Right kidney (tissue), 9 donors: ENCODE measurements around the gene PSPH.
"Not testable (repeated sequence)": the region's sequence is repeated elsewhere in the genome, so short reads cannot be mapped to it uniquely, and the experiment has no call there.

Experiments
- DNase-seq: peaks from one replicate; pipeline ENCODE4 v3.0.0-alpha.2; 2016
- long read RNA-seq, 8 donors: transcript quantifications; one replicate each; lab custom pipeline, GENCODE V29; 2026

The PSPH gene
- long read RNA-seq, donor 1, partial matches to known transcripts: 8 of 8 reads
- long read RNA-seq, donor 1, other reads (novel, unspliced or antisense): 0 of 8 reads
- long read RNA-seq, donor 2, partial matches to known transcripts: 5 of 6 reads
- long read RNA-seq, donor 2, other reads (novel, unspliced or antisense): 0 of 6 reads
- long read RNA-seq, donor 3, partial matches to known transcripts: 0 of 6 reads
- long read RNA-seq, donor 3, other reads (novel, unspliced or antisense): 6 of 6 reads
- long read RNA-seq, donor 4, partial matches to known transcripts: 16 of 18 reads
- long read RNA-seq, donor 4, other reads (novel, unspliced or antisense): 0 of 18 reads
- long read RNA-seq, donor 5, partial matches to known transcripts: 0 of 7 reads
- long read RNA-seq, donor 5, other reads (novel, unspliced or antisense): 5 of 7 reads
- long read RNA-seq, donor 6, partial matches to known transcripts: 12 of 31 reads
- long read RNA-seq, donor 6, other reads (novel, unspliced or antisense): 15 of 31 reads
- long read RNA-seq, donor 7, partial matches to known transcripts: 17 of 17 reads
- long read RNA-seq, donor 7, other reads (novel, unspliced or antisense): 0 of 17 reads
- long read RNA-seq, donor 8, partial matches to known transcripts: 10 of 20 reads
- long read RNA-seq, donor 8, other reads (novel, unspliced or antisense): 9 of 20 reads

GRCh38 chr7:56051339-56052191, at the start of gene PSPH, which contains the start of gene CCT6A:
Gene PSPH (minus strand): TSS chr7:56051444. CDS start chr7:56021212, 30,232 bp downstream.
Gene CCT6A (plus strand): TSS chr7:56051765. CDS start chr7:56051849, 84 bp downstream.
- DNase-seq: peak; percentile 95

GRCh38 chr7:56099653-56100052, 48.4 kb upstream of the PSPH start:
- no peak for DNase-seq

DNA sequence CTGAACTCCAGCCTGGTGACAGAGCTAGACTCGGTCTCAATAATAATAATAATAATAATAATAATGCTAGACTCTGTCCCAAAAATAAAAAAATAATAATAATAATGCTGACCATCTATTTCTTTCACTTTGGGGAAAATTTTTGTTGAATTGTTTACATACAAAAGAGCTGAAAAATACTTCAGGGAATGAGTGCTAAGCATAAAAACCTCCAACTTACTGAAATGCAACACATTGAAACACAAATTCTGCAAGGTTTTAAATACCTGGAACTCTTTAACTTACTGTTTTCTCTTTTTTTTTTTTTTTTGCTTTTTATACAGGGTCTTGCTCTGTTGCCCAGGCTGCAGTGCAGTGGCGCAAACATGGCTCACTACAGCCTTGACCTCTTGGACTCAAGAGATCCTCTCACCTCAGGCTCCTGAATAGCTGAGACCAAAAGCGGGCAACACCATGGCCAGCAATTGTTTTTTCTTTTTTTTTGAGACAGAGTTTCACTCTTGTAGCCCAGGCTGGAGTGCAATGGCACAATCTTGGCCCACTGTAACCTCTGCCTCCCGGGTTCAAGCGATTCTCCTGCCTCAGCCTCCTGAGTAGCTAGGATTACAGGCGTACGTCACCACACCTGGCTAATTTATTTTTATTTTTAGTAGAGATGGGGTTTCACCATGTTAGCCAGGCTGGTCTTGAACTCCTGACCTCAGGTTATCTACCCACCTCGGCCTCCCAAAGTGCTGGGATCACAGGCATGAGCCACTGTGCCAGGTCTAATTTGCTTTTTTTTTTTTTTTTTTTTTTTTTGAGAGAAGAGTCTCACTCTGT, 47.2 kb upstream of the PSPH start:
- DNase-seq: not testable (repeated sequence)

- no peak for DNase-seq
Observed at GRCh38 chr7:56097700-56098099, 46.5 kb upstream of the PSPH start.

DNA sequence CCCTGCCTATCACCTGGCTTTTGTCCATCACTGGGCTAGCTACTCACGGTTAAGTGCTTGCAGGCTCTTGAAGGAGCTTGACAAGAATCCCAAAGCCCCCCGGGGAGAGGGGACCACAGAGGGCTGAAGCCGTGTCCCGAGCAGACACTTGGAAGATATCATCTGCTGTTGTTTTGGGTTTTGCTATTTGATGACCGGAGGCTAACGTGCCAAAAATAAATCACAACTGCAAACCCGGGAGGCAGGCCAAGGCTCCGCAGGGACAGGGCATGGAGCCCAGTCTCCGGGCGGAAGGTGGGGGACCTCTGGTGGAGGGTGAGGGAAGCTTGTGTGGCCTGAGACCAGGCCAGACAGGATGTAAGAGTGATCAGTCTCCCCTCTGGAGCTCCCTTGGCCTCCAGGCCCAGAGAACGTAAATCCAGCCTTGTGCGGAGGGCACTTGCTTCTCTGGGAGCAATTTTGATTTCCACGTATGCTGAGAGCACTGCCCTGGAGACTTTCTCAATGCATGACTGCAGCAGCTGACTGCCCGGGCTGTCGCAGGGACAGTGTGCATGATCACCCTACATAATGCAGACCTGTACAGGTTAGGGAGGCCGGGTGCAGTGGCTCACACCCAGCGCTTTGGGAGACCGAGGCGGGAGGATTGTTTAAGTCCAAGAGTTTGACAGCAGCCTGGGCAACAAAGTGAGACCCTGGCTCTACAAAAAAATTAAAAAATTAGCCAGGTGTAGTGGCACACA, 41.7 kb upstream of the PSPH start, which contains the start of gene PHKG1:
PHKG1 (minus strand) TSS at position 164 of the 743 bp plus-strand sequence. CDS start 4,011 bp downstream, outside the sequence.
- DNase-seq: no peak

DNA sequence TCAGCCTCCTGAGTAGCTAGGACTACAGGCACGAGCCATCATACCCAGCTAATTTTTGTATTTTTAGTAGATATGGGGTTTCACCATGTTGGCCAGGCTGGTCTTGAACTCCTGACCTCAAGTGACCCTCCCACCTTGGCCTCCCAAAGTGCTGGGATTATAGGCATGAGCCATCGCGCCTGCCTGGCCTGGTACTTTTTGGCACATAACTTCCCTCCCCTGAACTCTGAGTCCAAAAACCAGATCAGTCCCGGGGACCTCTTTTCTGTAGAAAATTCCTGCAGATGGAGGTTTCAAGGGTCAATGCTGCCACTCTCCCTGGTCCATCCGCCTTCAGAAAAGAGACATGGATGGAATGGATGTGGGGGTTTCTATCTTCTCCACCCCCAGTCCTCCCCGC, 41.1 kb upstream of the PSPH start:
- DNase-seq: not testable (repeated sequence)

GRCh38 chr7:56091591-56091990, 40.3 kb upstream of the PSPH start:
- no peak for DNase-seq

- DNase-seq: no peak
Observed at GRCh38 chr7:56087445-56087844, 36.2 kb upstream of the PSPH start.

DNA sequence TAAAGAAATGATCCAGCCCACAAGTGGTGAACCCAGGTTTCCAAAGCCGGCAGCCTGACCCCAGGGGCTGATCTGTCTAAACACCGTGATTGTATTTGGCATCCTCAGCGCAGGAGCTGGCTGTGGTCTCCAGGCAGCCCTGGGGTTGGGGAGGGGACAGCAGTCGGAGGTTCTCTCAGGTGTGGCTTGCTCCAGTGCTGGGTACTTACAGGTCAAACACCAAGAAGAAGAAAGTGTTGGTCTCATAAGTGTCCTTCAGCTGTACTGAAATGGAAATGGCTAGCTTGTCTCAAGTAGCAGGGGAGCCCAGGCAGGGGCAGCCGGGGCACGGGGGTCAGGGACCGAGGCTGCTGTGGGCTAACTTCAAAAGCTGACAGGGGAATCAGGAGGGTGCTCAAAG, 35.5 kb upstream of the PSPH start:
- no peak for DNase-seq

- no peak for DNase-seq
Observed at GRCh38 chr7:56083150-56083785, 32.0 kb upstream of the PSPH start.

GRCh38 chr7:56081626-56082340, 30.5 kb upstream of the PSPH start:
- no peak for DNase-seq

DNA sequence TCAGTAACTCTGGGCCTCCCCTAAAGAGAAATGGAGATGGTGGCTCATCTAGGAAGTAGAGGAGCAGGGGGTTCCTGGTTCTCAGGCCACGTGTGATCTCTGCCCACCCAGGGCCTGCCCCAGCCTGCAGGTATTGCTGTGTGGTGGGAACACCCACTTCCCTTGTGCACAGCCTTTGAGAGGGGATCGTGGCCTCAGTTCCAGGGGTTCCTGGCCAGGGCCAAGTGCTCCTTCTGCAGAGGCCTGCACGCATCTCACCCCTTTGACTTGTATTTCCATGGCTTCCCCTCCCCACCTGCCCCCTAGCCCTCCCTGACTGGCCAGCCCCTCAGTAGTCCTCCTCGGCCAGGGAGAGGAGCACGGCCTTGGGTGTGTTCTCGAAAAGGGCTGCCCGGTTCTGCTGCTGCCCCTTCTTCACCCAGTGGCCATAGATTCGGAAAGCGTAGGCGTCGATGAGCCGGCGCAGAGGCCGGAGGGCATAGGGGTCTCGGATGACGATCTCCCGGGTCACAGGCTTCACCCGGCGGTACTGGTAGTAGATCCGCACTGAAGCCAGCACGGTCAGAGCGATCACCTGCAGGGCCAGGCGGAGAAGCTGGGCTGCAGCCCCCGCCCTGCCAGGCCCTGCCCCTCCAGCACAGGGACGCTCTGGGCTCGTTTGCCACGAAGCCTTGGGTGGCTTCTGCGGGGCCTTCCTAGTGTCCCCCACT, 29.6 kb upstream of the PSPH start:
- not testable (repeated sequence) for DNase-seq

- DNase-seq: no peak
Observed at GRCh38 chr7:56079450-56080185, 28.4 kb upstream of the PSPH start.

DNA sequence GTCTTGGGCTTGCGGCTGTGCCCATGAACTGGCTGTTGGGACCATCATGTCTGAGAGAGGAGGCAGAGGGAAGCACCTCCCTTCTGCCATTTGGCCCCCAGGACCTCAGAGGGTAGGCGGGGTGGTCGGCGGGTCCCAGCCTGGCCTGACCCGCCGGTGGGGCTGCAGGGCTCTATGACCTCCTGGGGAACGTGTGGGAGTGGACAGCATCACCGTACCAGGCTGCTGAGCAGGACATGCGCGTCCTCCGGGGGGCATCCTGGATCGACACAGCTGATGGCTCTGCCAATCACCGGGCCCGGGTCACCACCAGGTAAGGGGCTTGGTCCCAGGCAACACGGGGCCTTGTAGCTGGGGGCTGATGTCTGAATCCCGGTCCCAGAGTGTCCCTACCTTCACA, 27.0 kb upstream of the PSPH start:
- no peak for DNase-seq

- DNase-seq: no peak
Observed at GRCh38 chr7:56077681-56078080, 26.4 kb upstream of the PSPH start.

DNA sequence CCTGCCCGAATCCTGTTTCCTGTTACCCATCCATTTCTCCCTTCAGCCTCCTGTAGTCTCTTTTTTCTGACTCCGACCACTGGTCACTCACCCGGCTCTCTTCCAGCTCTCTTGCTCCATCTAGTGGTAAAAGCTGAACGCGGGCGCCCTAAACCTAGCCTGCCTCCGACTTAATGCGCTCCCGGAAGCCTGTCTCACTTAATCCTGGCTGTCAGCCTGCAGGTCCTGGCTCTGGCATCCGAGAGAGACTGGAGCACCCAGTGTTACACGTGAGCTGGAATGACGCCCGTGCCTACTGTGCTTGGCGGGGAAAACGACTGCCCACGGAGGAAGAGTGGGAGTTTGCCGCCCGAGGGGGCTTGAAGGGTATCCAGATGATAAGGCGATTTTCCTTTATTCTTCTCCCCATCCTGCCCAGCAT, 23.1 kb upstream of the PSPH start:
- DNase-seq: peak; percentile 74

DNA sequence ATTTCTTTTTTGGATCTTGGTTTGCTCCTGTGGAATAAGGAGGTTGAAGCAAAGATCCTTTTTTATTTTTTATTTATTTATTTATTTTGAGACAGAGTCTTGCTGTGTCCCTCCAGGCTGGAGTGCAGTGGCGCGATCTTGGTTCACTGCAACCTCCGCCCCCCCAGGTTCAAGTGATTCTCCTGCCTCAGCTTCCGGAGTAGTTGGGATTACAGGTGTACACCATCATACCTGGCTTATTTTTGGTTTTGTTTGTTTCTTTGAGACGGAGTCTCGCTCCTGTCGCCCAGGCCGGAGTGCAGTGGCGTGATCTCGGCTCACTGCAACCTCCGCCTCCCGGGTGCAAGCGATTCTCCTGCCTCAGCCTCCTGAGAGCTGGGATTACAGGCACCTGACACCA, 15.1 kb upstream of the PSPH start:
- not testable (repeated sequence) for DNase-seq
